ENCODE results near the gene CPE. TPM values are rescaled to one million over a fixed set of nuclear protein-coding genes. Genes with fewer than 3 reads are reported as not detected.
"Not testable (repeated sequence)": the region's sequence is repeated elsewhere in the genome, so short reads cannot be mapped to it uniquely, and the experiment has no call there.

The CPE gene
- total RNA-seq, 1 experiment from 2014 or later, result 32.6 TPM

GRCh38 chr4:165450871-165451270 lies 72.1 kb downstream of the CPE start:
- DNase-seq, result no peak
- H3K36me3 ChIP-seq (replicated peaks; ENCODE audit: control insufficient read depth, insufficient read depth, low read length), result no peaks in the 10 kb centered on the region
- no peak overlapping the region for H3K4me3 ChIP-seq (ENCODE audit: insufficient read depth, low read depth, low read length)
- H3K27me3 ChIP-seq (ENCODE audit: control insufficient read depth, insufficient read depth, low read length), result no peaks in the 10 kb centered on the region

DNA sequence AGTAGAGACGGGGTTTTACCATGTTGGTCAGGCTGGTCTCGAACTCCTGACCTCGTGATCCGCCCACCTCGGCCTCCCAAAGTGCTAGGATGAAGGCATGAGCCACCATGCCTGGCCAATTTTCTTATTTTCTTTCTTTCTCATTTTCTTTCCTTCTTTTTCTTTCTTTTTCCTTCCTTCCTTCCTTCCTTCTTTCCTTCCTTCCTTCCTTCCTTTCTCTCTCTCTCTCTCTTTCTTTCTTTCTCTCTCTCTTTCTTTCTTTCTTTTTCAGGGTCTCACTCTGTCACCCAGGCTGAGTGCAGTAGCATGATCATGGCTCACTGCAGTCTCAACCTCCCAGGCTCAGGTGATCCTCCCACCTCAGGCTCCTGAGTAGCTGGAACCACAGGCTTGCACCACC lies 74.3 kb downstream of the CPE start:
- not testable (repeated sequence) for H3K36me3 ChIP-seq (replicated peaks; ENCODE audit: control insufficient read depth, insufficient read depth, low read length); DNase-seq; H3K27me3 ChIP-seq (ENCODE audit: control insufficient read depth, insufficient read depth, low read length); H3K4me3 ChIP-seq (ENCODE audit: insufficient read depth, low read depth, low read length)

GRCh38 chr4:165454426-165454825 lies 75.6 kb downstream of the CPE start:
- Histone ChIP-seq H3K27me3 (ENCODE audit: control insufficient read depth, insufficient read depth, low read length) (no peaks in the 10 kb centered on the region), H3K4me3 (ENCODE audit: insufficient read depth, low read depth, low read length) (no peak overlapping the region), H3K36me3 (replicated peaks; ENCODE audit: control insufficient read depth, insufficient read depth, low read length) (no peaks in the 10 kb centered on the region)
- no peak for DNase-seq

- DNase-seq, result no peak
- Histone ChIP-seq H3K27me3 (ENCODE audit: control insufficient read depth, insufficient read depth, low read length) (no peaks in the 10 kb centered on the region), H3K36me3 (replicated peaks; ENCODE audit: control insufficient read depth, insufficient read depth, low read length) (no peaks in the 10 kb centered on the region), H3K4me3 (ENCODE audit: insufficient read depth, low read depth, low read length) (no peak overlapping the region)
These were observed 79.0 kb downstream of the CPE start for GRCh38 chr4:165457793-165458192.

DNA sequence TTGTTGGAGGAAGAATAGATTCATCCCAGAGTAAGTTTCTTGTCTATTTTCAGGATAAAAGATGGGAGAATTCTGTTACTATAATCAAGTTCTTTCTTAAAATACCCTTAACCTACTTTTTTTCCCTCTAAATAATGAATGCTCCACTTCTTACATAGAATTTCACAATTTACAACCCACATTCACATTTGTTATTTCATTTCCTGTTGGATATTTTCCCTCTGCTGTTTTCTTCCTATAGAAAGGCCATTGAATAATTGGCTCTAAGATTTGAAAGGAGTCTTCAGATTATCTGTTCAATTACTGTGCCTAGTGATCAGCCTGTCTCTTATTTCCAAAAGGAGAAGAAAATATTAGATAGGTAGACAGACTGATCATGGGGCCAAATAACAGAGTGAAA lies 79.7 kb downstream of the CPE start:
- Histone ChIP-seq H3K36me3 (replicated peaks; ENCODE audit: control insufficient read depth, insufficient read depth, low read length) (no peaks in the 10 kb centered on the region), H3K4me3 (ENCODE audit: insufficient read depth, low read depth, low read length) (no peak overlapping the region)

GRCh38 chr4:165461159-165461821 lies 82.5 kb downstream of the CPE start:
- Histone ChIP-seq H3K36me3 (replicated peaks; ENCODE audit: control insufficient read depth, insufficient read depth, low read length) (no peaks in the 10 kb centered on the region), H3K27me3 (ENCODE audit: control insufficient read depth, insufficient read depth, low read length) (no peaks in the 10 kb centered on the region), H3K4me3 (ENCODE audit: insufficient read depth, low read depth, low read length) (no peak overlapping the region)
- DNase-seq, result no peak

More for the DNA sequence above, 79.7 kb downstream of the CPE start:
- no peak for DNase-seq
- no peaks in the 10 kb centered on the region for H3K27me3 ChIP-seq (ENCODE audit: control insufficient read depth, insufficient read depth, low read length)

GRCh38 chr4:165462009-165462408 lies 83.2 kb downstream of the CPE start:
- no peak overlapping the region for H3K4me3 ChIP-seq (ENCODE audit: insufficient read depth, low read depth, low read length)
- DNase-seq, result no peak

GRCh38 chr4:165464376-165464775 lies 85.6 kb downstream of the CPE start:
- peak; percentile 5 for DNase-seq
- no peak overlapping the region for H3K4me3 ChIP-seq (ENCODE audit: insufficient read depth, low read depth, low read length)
- no peaks in the 10 kb centered on the region for H3K27me3 ChIP-seq (ENCODE audit: control insufficient read depth, insufficient read depth, low read length)
- no peaks in the 10 kb centered on the region for H3K36me3 ChIP-seq (replicated peaks; ENCODE audit: control insufficient read depth, insufficient read depth, low read length)

More at GRCh38 chr4:165462009-165462408, 83.2 kb downstream of the CPE start:
- Histone ChIP-seq H3K27me3 (ENCODE audit: control insufficient read depth, insufficient read depth, low read length) (no peaks in the 10 kb centered on the region), H3K36me3 (replicated peaks; ENCODE audit: control insufficient read depth, insufficient read depth, low read length) (no peaks in the 10 kb centered on the region)

DNA sequence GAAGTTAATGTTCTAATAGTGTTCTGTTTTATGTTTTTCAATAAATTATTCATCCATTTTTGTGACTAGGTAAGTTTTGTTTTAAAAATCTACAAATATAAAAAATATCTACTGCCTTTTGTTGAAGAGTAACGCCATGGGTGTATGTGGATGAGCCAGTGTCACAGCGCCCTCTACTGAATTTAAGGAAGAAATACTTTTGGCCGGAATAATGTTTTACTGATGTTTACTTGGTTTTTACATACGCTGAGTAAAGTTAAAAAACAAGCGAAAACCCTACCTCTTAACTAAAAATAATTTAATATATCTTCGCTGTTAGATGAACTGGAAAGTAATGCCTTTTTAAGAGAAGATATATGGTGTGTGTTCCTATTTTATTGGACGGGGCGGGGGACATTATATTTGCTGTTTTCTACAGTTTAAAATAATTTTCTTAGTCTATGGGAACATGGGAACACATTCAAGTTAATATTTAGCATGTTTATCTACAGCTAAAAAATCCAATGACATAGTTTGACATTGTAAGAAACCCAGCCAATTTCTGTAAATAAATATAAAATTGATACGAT lies 86.1 kb downstream of the CPE start:
- DNase-seq, result peak; percentile 46
- H3K4me3 ChIP-seq (ENCODE audit: insufficient read depth, low read depth, low read length), result no peak overlapping the region
- no peaks in the 10 kb centered on the region for H3K36me3 ChIP-seq (replicated peaks; ENCODE audit: control insufficient read depth, insufficient read depth, low read length)
- H3K27me3 ChIP-seq (ENCODE audit: control insufficient read depth, insufficient read depth, low read length), result no peaks in the 10 kb centered on the region

- no peak overlapping the region for H3K4me3 ChIP-seq (ENCODE audit: insufficient read depth, low read depth, low read length)
- no peaks in the 10 kb centered on the region for H3K27me3 ChIP-seq (ENCODE audit: control insufficient read depth, insufficient read depth, low read length)
- H3K36me3 ChIP-seq (replicated peaks; ENCODE audit: control insufficient read depth, insufficient read depth, low read length), result no peaks in the 10 kb centered on the region
- DNase-seq, result no peak
These were observed 91.2 kb downstream of the CPE start for GRCh38 chr4:165470009-165470408.

GRCh38 chr4:165472943-165473676 lies 94.3 kb downstream of the CPE start:
- H3K36me3 ChIP-seq (replicated peaks; ENCODE audit: control insufficient read depth, insufficient read depth, low read length), result no peaks in the 10 kb centered on the region
- no peaks in the 10 kb centered on the region for H3K27me3 ChIP-seq (ENCODE audit: control insufficient read depth, insufficient read depth, low read length)
- no peak for DNase-seq
- H3K4me3 ChIP-seq (ENCODE audit: insufficient read depth, low read depth, low read length), result no peak overlapping the region

DNA sequence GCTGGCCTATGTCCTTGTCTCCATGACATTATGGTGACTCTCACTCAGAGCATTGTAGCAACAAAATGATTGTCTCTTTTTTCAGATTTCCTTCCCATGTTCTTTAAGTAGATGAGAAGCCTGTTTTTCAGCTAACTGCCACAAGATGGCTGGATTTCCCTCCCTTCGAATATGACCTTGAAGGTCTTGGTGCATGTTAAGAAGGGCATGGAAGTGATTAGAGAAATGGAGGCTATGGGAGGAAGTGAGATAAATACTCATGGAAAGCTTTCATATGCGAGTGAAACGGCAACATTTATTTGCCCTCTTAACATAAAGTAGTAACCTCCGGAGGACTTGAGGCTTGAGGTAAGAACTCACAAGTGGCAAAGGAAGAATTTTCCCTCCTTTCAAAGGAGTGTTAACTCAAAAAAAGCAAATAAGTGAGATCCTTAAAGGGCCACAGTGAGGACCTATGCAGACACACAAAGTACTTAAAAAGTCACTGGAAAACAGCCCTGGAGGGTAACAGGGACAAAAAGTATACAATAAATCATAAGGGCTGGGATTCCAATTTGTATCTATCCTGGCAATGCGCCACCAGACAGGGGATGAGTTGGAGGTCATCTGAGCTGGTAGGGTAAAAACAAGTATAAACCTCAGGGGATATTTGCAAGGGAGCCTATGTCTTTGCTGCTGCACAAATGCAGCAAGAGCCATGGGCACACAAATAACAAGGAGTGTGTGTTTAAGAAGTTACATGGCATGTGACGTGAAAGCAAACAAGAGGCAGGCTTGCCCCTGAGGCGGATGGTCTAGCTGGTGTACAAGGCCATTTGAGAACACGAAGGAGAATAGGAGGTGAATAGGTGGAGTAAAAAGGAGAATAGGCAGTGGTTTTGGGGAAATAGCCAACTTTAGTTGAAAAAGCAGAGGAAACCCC lies 96.2 kb downstream of the CPE start:
- no peaks in the 10 kb centered on the region for H3K36me3 ChIP-seq (replicated peaks; ENCODE audit: control insufficient read depth, insufficient read depth, low read length)
- DNase-seq, result no peak
- H3K4me3 ChIP-seq (ENCODE audit: insufficient read depth, low read depth, low read length), result no peak overlapping the region

GRCh38 chr4:165475706-165476070 lies 96.9 kb downstream of the CPE start:
- DNase-seq, result no peak
- Histone ChIP-seq H3K27me3 (ENCODE audit: control insufficient read depth, insufficient read depth, low read length) (no peaks in the 10 kb centered on the region), H3K36me3 (replicated peaks; ENCODE audit: control insufficient read depth, insufficient read depth, low read length) (no peaks in the 10 kb centered on the region), H3K4me3 (ENCODE audit: insufficient read depth, low read depth, low read length) (no peak overlapping the region)

More for the DNA sequence above, 96.2 kb downstream of the CPE start:
- no peaks in the 10 kb centered on the region for H3K27me3 ChIP-seq (ENCODE audit: control insufficient read depth, insufficient read depth, low read length)

Measured in H7 (cell line).